OCI-LY7 (cell line): ENCODE results near the gene NRCAM. TPM values are rescaled to one million over a fixed set of nuclear protein-coding genes. Genes with fewer than 3 reads are reported as not detected.

Source experiments
- BruUV-seq: library from RNA; stranded (reverse); fragments of 400-500 nt; replicated peaks from 2 replicates; lab custom pipeline; 2021; lab: Mats Ljungman, UMichigan
- CTCF ChIA-PET: fragments of 300-600 bp; sonication (Branson Sonifier 250); formaldehyde crosslinking; loops from one replicate; lab custom pipeline; 2022; ENCODE audit warnings: antibody characterized with exemption; ENCODE audit not compliant: unreplicated experiment; lab: Charles Lee
- POLR2A ChIA-PET: fragments of 300-600 bp; sonication (Branson Sonifier 250); formaldehyde crosslinking; loops from one replicate; lab custom pipeline; 2022; ENCODE audit warnings: antibody characterized with exemption; lab: Charles Lee
- DNase-seq: peaks from one replicate; pipeline ENCODE4 v3.0.0-alpha.2; 2015; ENCODE audit warnings: low spot score
- H2AFZ ChIP-seq: fragments of 200-600 bp; sonication (generic), shearing (Covaris generic); 2 replicates; pipeline ENCODE4 v1.6.1; 2014; ENCODE audit warnings: mild to moderate bottlenecking, antibody characterized with exemption, low read length, moderate library complexity
- H3K27ac ChIP-seq: fragments of 200-600 bp; sonication (generic); 2 replicates; pipeline ENCODE4 v1.5.1; 2014; ENCODE audit warnings: mixed run types, low read depth, mild to moderate bottlenecking, moderate library complexity, low read length, inconsistent platforms; ENCODE audit not compliant: poor library complexity, severe bottlenecking
- H3K36me3 ChIP-seq: fragments of 200-600 bp; sonication (generic); 2 replicates; pipeline ENCODE4 v1.6.1; 2014; ENCODE audit warnings: mild to moderate bottlenecking, antibody characterized with exemption, low read length, moderate library complexity, mixed read lengths; ENCODE audit not compliant: insufficient read depth
- H3K4me1 ChIP-seq: fragments of 200-600 bp; sonication (generic); 2 replicates; pipeline ENCODE4 v1.5.1; 2014; ENCODE audit warnings: mild to moderate bottlenecking, low read length; ENCODE audit not compliant: insufficient read depth, poor library complexity, severe bottlenecking
- H3K4me2 ChIP-seq: fragments of 200-600 bp; sonication (generic); 2 replicates; pipeline ENCODE4 v1.6.1; 2014; ENCODE audit warnings: mild to moderate bottlenecking, low read length
- H3K4me3 ChIP-seq: fragments of 200-600 bp; sonication (generic); 2 replicates; pipeline ENCODE4 v1.5.1; 2014; ENCODE audit warnings: mild to moderate bottlenecking, low read depth, low read length; ENCODE audit not compliant: poor library complexity, severe bottlenecking
- H3K79me2 ChIP-seq: fragments of 200-600 bp; sonication (generic); 2 replicates; pipeline ENCODE4 v1.6.1; 2016; ENCODE audit warnings: low read depth, mild to moderate bottlenecking, low read length, moderate library complexity, mixed read lengths; ENCODE audit not compliant: insufficient read depth
- H3K9me2 ChIP-seq: fragments of 200-600 bp; sonication (generic); 2 replicates; pipeline ENCODE4 v1.6.1; 2016; ENCODE audit warnings: mild to moderate bottlenecking, low read length, mixed read lengths; ENCODE audit not compliant: insufficient read depth
- H3K9me3 ChIP-seq: fragments of 200-600 bp; sonication (generic); 2 replicates; pipeline ENCODE4 v1.6.1; 2014; ENCODE audit warnings: mild to moderate bottlenecking, mixed run types, low read length, mixed read lengths
- H4K20me1 ChIP-seq: fragments of 200-600 bp; sonication (generic); 2 replicates; pipeline ENCODE4 v1.6.1; 2014; ENCODE audit warnings: mild to moderate bottlenecking, antibody characterized with exemption, low read length, moderate library complexity, mixed read lengths; ENCODE audit not compliant: insufficient read depth
- CTCF ChIP-seq: fragments of 200-600 bp; sonication (generic); conservative IDR thresholded peaks from 2 replicates; pipeline ENCODE4 v1.5.1; 2014; ENCODE audit warnings: mild to moderate bottlenecking, antibody characterized with exemption, low read length, moderate library complexity, mixed read lengths
- EZH2phosphoT487 ChIP-seq: fragments of 200-600 bp; sonication (generic); IDR thresholded peaks from 2 replicates; pipeline ENCODE4 v1.6.1; 2018; ENCODE audit warnings: low read depth, borderline replicate concordance, mild to moderate bottlenecking, mixed run types, antibody characterized with exemption, low read length, moderate library complexity, mixed read lengths
- intact Hi-C: fragments of 100-400 bp; cut with micrococcal nuclease; formaldehyde crosslinking; loops from one replicate; pipeline ENCODE4 v1.10.0; 2022; ENCODE audit not compliant: unreplicated experiment
- total RNA-seq, 2 experiments: library from RNA; depleted of rRNA in 1 of 2; stranded (reverse); fragments of >200 nt in 1 of 2; shearing (Covaris generic) in 1 of 2; gene quantifications; 2 replicates each; pipeline ENCODE4 v1.2.3, GENCODE V29; 2014 to 2022

The NRCAM gene
- total RNA-seq, 2 experiments from 2014 or later: not detected

GRCh38 chr7:108254259-108254658 lies 202.0 kb downstream of the NRCAM start:
- no TSS peak for BruUV-seq
- ChIA-PET CTCF (no interaction called here), POLR2A (no interaction called here)

GRCh38 chr7:108253275-108254044 lies 202.8 kb downstream of the NRCAM start:
- Histone ChIP-seq H3K9me3 (no peaks in the 10 kb centered on the region), H3K4me3 (no peak overlapping the region), H3K4me1 (no peaks in the 10 kb centered on the region), H3K36me3 (no peaks in the 10 kb centered on the region), H3K4me2 (no peak overlapping the region), H4K20me1 (no peaks in the 10 kb centered on the region), H3K9me2 (no peaks in the 10 kb centered on the region), H2AFZ (no peak overlapping the region), H3K79me2 (no peaks in the 10 kb centered on the region), H3K27ac (no peak overlapping the region)
- no peak for DNase-seq
- ChIA-PET POLR2A (interaction anchor here (0.5 to 1.0 kb wide), 3 partner anchors 27 to 553 kb away, joined by 3 read pairs; no protein-coding TSS in a partner anchor), CTCF (no interaction called here)
- TF ChIP-seq EZH2phosphoT487 (no peak), CTCF (no peak)
- no TSS peak for BruUV-seq
- intact Hi-C loops: no loop called here

More at GRCh38 chr7:108254259-108254658, 202.0 kb downstream of the NRCAM start:
- H3K79me2 ChIP-seq: no peaks in the 10 kb centered on the region
- H3K36me3 ChIP-seq: no peaks in the 10 kb centered on the region
- intact Hi-C loops: no loop called here
- H3K27ac ChIP-seq: no peak overlapping the region
- no peaks in the 10 kb centered on the region for H3K4me1 ChIP-seq
- no peaks in the 10 kb centered on the region for H3K9me2 ChIP-seq
- H3K4me2 ChIP-seq: no peak overlapping the region
- H3K9me3 ChIP-seq: no peaks in the 10 kb centered on the region
- TF ChIP-seq EZH2phosphoT487 (no peak), CTCF (no peak)
- no peaks in the 10 kb centered on the region for H4K20me1 ChIP-seq
- no peak for DNase-seq
- H3K4me3 ChIP-seq: no peak overlapping the region
- H2AFZ ChIP-seq: no peak overlapping the region

DNA sequence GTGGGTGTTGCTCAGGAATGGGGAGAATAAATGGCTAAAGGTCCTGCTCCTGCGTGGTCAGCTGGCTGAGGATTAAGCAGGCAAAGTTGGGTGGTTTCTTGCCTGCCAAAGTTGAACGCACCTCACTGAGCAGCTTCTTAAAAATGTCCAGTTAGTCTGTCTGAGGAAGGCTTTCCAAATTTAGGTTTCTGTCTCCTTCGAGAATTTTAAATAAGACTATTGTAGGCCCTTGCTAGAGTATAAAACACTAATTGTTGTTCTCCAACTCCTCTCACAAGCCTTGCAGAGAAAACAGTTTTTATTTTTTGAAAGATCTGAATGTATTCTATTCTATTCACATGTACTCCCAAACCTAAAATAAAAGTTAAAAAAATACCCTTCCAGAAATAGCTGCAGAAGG lies 204.1 kb downstream of the NRCAM start:
- no TSS peak for BruUV-seq
- no peak for DNase-seq
- Histone ChIP-seq H3K9me2 (no peaks in the 10 kb centered on the region), H3K9me3 (no peaks in the 10 kb centered on the region), H3K79me2 (no peaks in the 10 kb centered on the region), H3K4me1 (no peaks in the 10 kb centered on the region), H3K36me3 (no peaks in the 10 kb centered on the region), H3K27ac (no peak overlapping the region), H3K4me3 (no peak overlapping the region), H4K20me1 (no peaks in the 10 kb centered on the region), H3K4me2 (no peak overlapping the region), H2AFZ (no peak overlapping the region)
- CTCF ChIA-PET: no interaction called here
- TF ChIP-seq CTCF (no peak), EZH2phosphoT487 (no peak)
- POLR2A ChIA-PET: interaction anchor here (1.1 kb wide), 1 partner anchor 39 kb away, joined by 3 read pairs; no protein-coding TSS in a partner anchor
- intact Hi-C loops: no loop called here
